ENCODE measurements around the gene C12orf60. TPM values are rescaled to one million over a fixed set of nuclear protein-coding genes. Genes with fewer than 3 reads are reported as not detected.

The C12orf60 gene
- total RNA-seq, 1 experiment from 2014 or later, result 0.54 TPM

- ChIA-PET POLR2A (no interaction called here), CTCF (no interaction called here)
- Histone ChIP-seq H3K4me1 (ENCODE audit: control insufficient read depth, insufficient read depth, low read length) (no peaks in the 10 kb centered on the region), H3K36me3 (ENCODE audit: control insufficient read depth, insufficient read depth, low read length) (no peaks in the 10 kb centered on the region), H3K27me3 (ENCODE audit: control insufficient read depth, insufficient read depth, low read length) (no peaks in the 10 kb centered on the region), H3K27ac (ENCODE audit: low read length) (no peak overlapping the region), H3K4me3 (ENCODE audit: low read depth in 2 of 2, low read length in 2 of 2) (no peak overlapping the region), H3K9me3 (ENCODE audit: control insufficient read depth, insufficient read depth, low read depth, low read length) (no peaks in the 10 kb centered on the region)
- intact Hi-C loops (cut with micrococcal nuclease; ENCODE audit: unreplicated experiment) (loop anchor here (10.0 kb wide), 1 partner anchor 375 kb away; the partner anchor contains the start of gene RERG), in situ Hi-C loops (cut with HindIII; ENCODE audit: low pct_unique_long_range_greater_than_20kb, low sequenced_read_pairs) (no loop called here)
- ATAC-seq (no peak), DNase-seq (ENCODE audit: low read depth, low spot score) (no peak)
- TF ChIP-seq SIN3A (IDR thresholded peaks at IDR 0.05; ENCODE audit: borderline replicate concordance, insufficient read depth, low read depth, low read length) (no peak), REST (IDR thresholded peaks at IDR 0.05; ENCODE audit: insufficient read depth in 1 of 2, low read depth in 2 of 2, low read length in 1 of 2) (no peak), TCF7L2 (IDR thresholded peaks at IDR 0.05; ENCODE audit: low read depth, low read length) (no peak), CTCF (IDR thresholded peaks at IDR 0.05) (no peak), POLR2AphosphoS5 (IDR thresholded peaks at IDR 0.05; ENCODE audit: low read depth, low read length) (no peak)
- BruUV-seq (replicated peaks), result no TSS peak
Measured at GRCh38 chr12:14849661-14850060, 46.2 kb downstream of the C12orf60 start.

- no peak overlapping the region for H3K27ac ChIP-seq (ENCODE audit: low read length)
- no peaks in the 10 kb centered on the region for H3K9me3 ChIP-seq (ENCODE audit: control insufficient read depth, insufficient read depth, low read depth, low read length)
- ChIA-PET POLR2A (no interaction called here), CTCF (no interaction called here)
- intact Hi-C loops (cut with micrococcal nuclease; ENCODE audit: unreplicated experiment) (no loop called here), in situ Hi-C loops (cut with HindIII; ENCODE audit: low pct_unique_long_range_greater_than_20kb, low sequenced_read_pairs) (no loop called here)
- H3K4me3 ChIP-seq (ENCODE audit: low read depth in 2 of 2, low read length in 2 of 2), result no peak overlapping the region
- BruUV-seq (replicated peaks), result no TSS peak
- H3K36me3 ChIP-seq (ENCODE audit: control insufficient read depth, insufficient read depth, low read length), result no peaks in the 10 kb centered on the region
- no peak for TF ChIP-seq CTCF (IDR thresholded peaks at IDR 0.05)
- no peak for TF ChIP-seq REST (IDR thresholded peaks at IDR 0.05; ENCODE audit: insufficient read depth in 1 of 2, low read depth in 2 of 2, low read length in 1 of 2)
- TF ChIP-seq POLR2AphosphoS5 (IDR thresholded peaks at IDR 0.05; ENCODE audit: low read depth, low read length), result no peak
- TF ChIP-seq SIN3A (IDR thresholded peaks at IDR 0.05; ENCODE audit: borderline replicate concordance, insufficient read depth, low read depth, low read length), result no peak
- TF ChIP-seq TCF7L2 (IDR thresholded peaks at IDR 0.05; ENCODE audit: low read depth, low read length), result no peak
- ATAC-seq (no peak), DNase-seq (ENCODE audit: low read depth, low spot score) (no peak)
- no peaks in the 10 kb centered on the region for H3K4me1 ChIP-seq (ENCODE audit: control insufficient read depth, insufficient read depth, low read length)
- no peaks in the 10 kb centered on the region for H3K27me3 ChIP-seq (ENCODE audit: control insufficient read depth, insufficient read depth, low read length)
Measured at GRCh38 chr12:14850929-14851663, 47.6 kb downstream of the C12orf60 start.

Data from Panc1 (cell line).